OCI-LY1 (cell line): ENCODE data around the gene GNB1L.

Experiments used
- H2AFZ ChIP-seq: fragments of 200-600 bp; sonication (generic), shearing (Covaris generic); 2 replicates; pipeline ENCODE4 v1.6.0; 2014; ENCODE audit warnings: antibody characterized with exemption, mild to moderate bottlenecking, low read length
- H3F3A ChIP-seq: fragments of 200-600 bp; sonication (generic), shearing (Covaris generic); 2 replicates; pipeline ENCODE4 v1.6.0; 2014; ENCODE audit warnings: mild to moderate bottlenecking, antibody characterized with exemption, low read length, moderate library complexity; ENCODE audit not compliant: insufficient read depth
- H3K27ac ChIP-seq: fragments of 200-600 bp; sonication (generic); 2 replicates; pipeline ENCODE4 v1.5.1; 2014; ENCODE audit warnings: low read length, mixed run types, mild to moderate bottlenecking, low read depth; ENCODE audit not compliant: poor library complexity, severe bottlenecking
- H3K27me3 ChIP-seq: fragments of 200-600 bp; sonication (generic); 2 replicates; pipeline ENCODE4 v1.6.0; 2014; ENCODE audit warnings: antibody characterized with exemption, mild to moderate bottlenecking, low read length, moderate library complexity; ENCODE audit not compliant: insufficient read depth
- H3K36me3 ChIP-seq: fragments of 200-600 bp; sonication (generic); 2 replicates; pipeline ENCODE4 v1.6.1; 2014; ENCODE audit warnings: mild to moderate bottlenecking, antibody characterized with exemption, low read length, moderate library complexity, mixed read lengths; ENCODE audit not compliant: insufficient read depth
- H3K4me1 ChIP-seq: fragments of 200-600 bp; sonication (generic); 2 replicates; pipeline ENCODE4 v1.5.1; 2014; ENCODE audit warnings: mild to moderate bottlenecking, low read length, moderate library complexity; ENCODE audit not compliant: insufficient read depth, severe bottlenecking
- H3K4me2 ChIP-seq: fragments of 200-600 bp; sonication (generic), shearing (Covaris generic); 2 replicates; pipeline ENCODE4 v1.6.1; 2014; ENCODE audit warnings: low read length
- H3K4me3 ChIP-seq: fragments of 200-600 bp; sonication (generic); 2 replicates; pipeline ENCODE4 v1.5.1; 2014; ENCODE audit warnings: low read length, low read depth, mild to moderate bottlenecking, mixed read lengths; ENCODE audit not compliant: poor library complexity, severe bottlenecking
- H3K79me2 ChIP-seq: fragments of 200-600 bp; shearing (Covaris generic); 2 replicates; pipeline ENCODE4 v1.6.1; 2016; ENCODE audit warnings: mixed run types, low read length, mixed read lengths; ENCODE audit not compliant: insufficient read depth
- H3K9ac ChIP-seq: fragments of 200-600 bp; sonication (generic), shearing (Covaris generic); 2 replicates; pipeline ENCODE4 v1.6.1; 2014; ENCODE audit warnings: mild to moderate bottlenecking, low read length, mixed read lengths
- H3K9me2 ChIP-seq: fragments of 200-600 bp; sonication (generic), shearing (Covaris generic); 2 replicates; pipeline ENCODE4 v1.6.1; 2014; ENCODE audit warnings: low read depth, mild to moderate bottlenecking, low read length, mixed read lengths
- H3K9me3 ChIP-seq: fragments of 200-600 bp; shearing (Covaris generic); 2 replicates; pipeline ENCODE4 v1.6.1; 2014; ENCODE audit warnings: low read length, mixed read lengths
- H4K20me1 ChIP-seq: fragments of 200-600 bp; sonication (generic), shearing (Covaris generic); 2 replicates; pipeline ENCODE4 v1.6.0; 2016; ENCODE audit warnings: mild to moderate bottlenecking, low read length; ENCODE audit not compliant: insufficient read depth
- CTCF ChIP-seq: fragments of 200-600 bp; sonication (generic), shearing (Covaris generic); IDR thresholded peaks from 2 replicates; pipeline ENCODE4 v1.5.1; 2017; ENCODE audit warnings: mild to moderate bottlenecking, antibody characterized with exemption, low read length, moderate library complexity, mixed read lengths
- EZH2 ChIP-seq: fragments of 200-600 bp; sonication (generic), shearing (Covaris generic); IDR thresholded peaks from 2 replicates; pipeline ENCODE4 v1.8.0; 2017; ENCODE audit warnings: borderline replicate concordance, mixed run types, mild to moderate bottlenecking, antibody characterized with exemption, low read length, moderate library complexity, mixed read lengths

The GNB1L gene

GRCh38 chr22:19734837-19735382 is 119.8 kb downstream of the GNB1L start:
- Histone ChIP-seq H2AFZ (no peak overlapping the region), H3K9me2 (no peaks in the 10 kb centered on the region), H3K4me1 (no peaks in the 10 kb centered on the region), H3K4me2 (no peak overlapping the region), H4K20me1 (no peaks in the 10 kb centered on the region), H3K9me3 (no peaks in the 10 kb centered on the region), H3K27me3 (no peaks in the 10 kb centered on the region; the same call in 1 of the 2 replicates), H3K4me3 (no peak overlapping the region), H3K36me3 (no peaks in the 10 kb centered on the region), H3K9ac (no peak overlapping the region), H3F3A (no peaks in the 10 kb centered on the region), H3K27ac (no peak overlapping the region), H3K79me2 (no peaks in the 10 kb centered on the region)
- TF ChIP-seq EZH2 (no peak), CTCF (no peak)

GRCh38 chr22:19734163-19734562 is 120.5 kb downstream of the GNB1L start:
- Histone ChIP-seq H3K4me2 (no peak overlapping the region), H3K9me2 (no peaks in the 10 kb centered on the region), H3K4me3 (no peak overlapping the region), H3K9me3 (no peaks in the 10 kb centered on the region), H3K36me3 (no peaks in the 10 kb centered on the region), H3K4me1 (no peaks in the 10 kb centered on the region), H3K79me2 (no peaks in the 10 kb centered on the region), H2AFZ (no peak overlapping the region), H3K27ac (no peak overlapping the region), H3F3A (no peaks in the 10 kb centered on the region), H3K9ac (no peak overlapping the region), H4K20me1 (no peaks in the 10 kb centered on the region), H3K27me3 (no peaks in the 10 kb centered on the region; the same call in 1 of the 2 replicates)
- TF ChIP-seq EZH2, result no peak
- TF ChIP-seq CTCF, result no peak

DNA sequence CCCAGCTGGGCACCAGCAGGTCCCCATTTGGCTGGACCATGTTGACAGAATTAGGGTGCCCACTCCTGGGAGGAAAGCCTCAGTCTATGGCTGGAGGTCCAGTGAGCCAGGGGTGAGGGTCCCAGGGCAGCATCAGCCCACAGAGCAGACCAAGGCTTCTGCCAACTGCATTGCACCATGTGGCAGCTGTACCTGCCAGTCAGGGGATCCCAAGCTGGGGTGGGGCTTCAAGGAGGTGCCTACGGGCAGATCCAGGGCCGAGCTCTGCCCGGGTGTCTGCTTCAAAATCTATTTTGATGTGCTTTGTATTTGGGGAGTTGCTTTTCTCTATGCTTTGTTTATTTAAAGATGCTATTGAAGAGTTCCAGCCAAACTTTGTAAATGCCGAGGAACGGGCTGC is 120.9 kb downstream of the GNB1L start:
- no peak overlapping the region for H3K4me3 ChIP-seq
- no peaks in the 10 kb centered on the region for H3K9me3 ChIP-seq
- no peak overlapping the region for H2AFZ ChIP-seq
- no peak overlapping the region for H3K27ac ChIP-seq
- no peak overlapping the region for H3K9ac ChIP-seq
- H3K4me2 ChIP-seq, result no peak overlapping the region
- H3K36me3 ChIP-seq, result no peaks in the 10 kb centered on the region
- no peaks in the 10 kb centered on the region for H3K4me1 ChIP-seq
- no peaks in the 10 kb centered on the region for H3F3A ChIP-seq
- H3K9me2 ChIP-seq, result no peaks in the 10 kb centered on the region
- no peaks in the 10 kb centered on the region for H4K20me1 ChIP-seq
- H3K79me2 ChIP-seq, result no peaks in the 10 kb centered on the region
- peaks cover 2% of the 10 kb centered on the region; the same call in 1 of the 2 replicates for H3K27me3 ChIP-seq
- TF ChIP-seq CTCF (no peak), EZH2 (no peak)
